Measurements from ENCODE around the gene TOP2A. TPM values are rescaled to one million over a fixed set of nuclear protein-coding genes. Genes with fewer than 3 reads are reported as not detected.

Gene TOP2A
- total RNA-seq, 1 experiment from 2014 or later, result 230 TPM

GRCh38 chr17:40445751-40446468 is 28.2 kb upstream of the TOP2A start:
- H3K9ac ChIP-seq (ENCODE audit: extremely low read depth, insufficient read length, low read length), result no peak overlapping the region
- H4K5ac ChIP-seq (ENCODE audit: insufficient read length, low read depth, low read length), result no peak overlapping the region
- no peak overlapping the region for H2BK120ac ChIP-seq (ENCODE audit: low read depth, low read length, poor library complexity, severe bottlenecking)
- no peak overlapping the region for H2BK5ac ChIP-seq (ENCODE audit: insufficient read length, low read length)
- no peak overlapping the region for H4K91ac ChIP-seq (ENCODE audit: insufficient read length, low read depth, low read length)
- Mint-ChIP-seq H3K27ac (no peak overlapping the region), H3K36me3 (ENCODE audit: insufficient read depth in 1 of 3, low read depth in 3 of 3) (peaks cover 0 to 6% (median 0%) of the 10 kb centered on the region in 3 experiments; a peak in 4 of 7 replicates), H3K4me1 (peaks cover 38 to 45% of the 10 kb centered on the region in 2 experiments), H3K4me3 (peak overlapping the region; percentile 73 to 94; a peak in 4 of 5 replicates), H3K27me3 (ENCODE audit: low read depth) (peaks cover 23% of the 10 kb centered on the region), H3K9me3 (no peaks in the 10 kb centered on the region; a peak in 1 of 5 replicates)
- H3K23me2 ChIP-seq (ENCODE audit: insufficient read length, low read depth, low read length, poor library complexity, severe bottlenecking), result peaks cover 19% of the 10 kb centered on the region
- no peak overlapping the region for H2BK20ac ChIP-seq (ENCODE audit: low read depth, low read length, poor library complexity, severe bottlenecking)
- H3K79me1 ChIP-seq (ENCODE audit: insufficient read depth, low read depth, low read length, poor library complexity, severe bottlenecking), result no peaks in the 10 kb centered on the region
- H3K18ac ChIP-seq (ENCODE audit: insufficient read length, low read depth, low read length), result no peak overlapping the region
- no peak; the same call in 2 of the 3 replicates for TF ChIP-seq CTCF (conservative IDR thresholded peaks at IDR 0.05)
- no peak overlapping the region for H3K56ac ChIP-seq (ENCODE audit: insufficient read length, low read depth, low read length)
- H3K27ac ChIP-seq (ENCODE audit: insufficient read length, low read depth, low read length), result no peak overlapping the region
- no peak overlapping the region for H2AK5ac ChIP-seq (ENCODE audit: insufficient read length, low read length)
- no peaks in the 10 kb centered on the region; the same call in 1 of the 2 replicates for H3K79me2 ChIP-seq (ENCODE audit: insufficient read depth, low read length)
- H2AFZ ChIP-seq (ENCODE audit: low read length), result no peak overlapping the region
- H3K27me3 ChIP-seq (ENCODE audit: insufficient read depth, low read length), result no peaks in the 10 kb centered on the region
- H3K4me2 ChIP-seq (ENCODE audit: insufficient read depth, insufficient read length, low read length), result peak overlapping the region; percentile 78
- H3K4ac ChIP-seq (ENCODE audit: low read depth, low read length), result no peak overlapping the region
- no peak overlapping the region for H4K8ac ChIP-seq (replicated peaks; ENCODE audit: insufficient read length, low read depth, low read length)
- WGBS (ENCODE audit: extremely low coverage, insufficient read length, low lambda C conversion rate), result no CpG with 5 or more reads among the region's 11 CpGs
- peaks cover 9% of the 10 kb centered on the region for H3K4me1 ChIP-seq (ENCODE audit: insufficient read depth, low read length)
- H3T11ph ChIP-seq (ENCODE audit: low read length), result no peak overlapping the region
- H4K20me1 ChIP-seq (ENCODE audit: control insufficient read depth, insufficient read depth, insufficient read length), result no peaks in the 10 kb centered on the region
- no peak overlapping the region for H2BK15ac ChIP-seq (ENCODE audit: low read depth, low read length)
- H3K23ac ChIP-seq (ENCODE audit: insufficient read length, low read depth, low read length), result no peak overlapping the region
- H2BK12ac ChIP-seq (ENCODE audit: insufficient read length, low read depth, low read length), result no peak overlapping the region
- no peak for DNase-seq
- no peaks in the 10 kb centered on the region for H3K9me3 ChIP-seq (ENCODE audit: control insufficient read depth, low read depth, low read length)
- no peak overlapping the region for H3K14ac ChIP-seq (ENCODE audit: insufficient read depth, low read length)
